Measurements from ENCODE around the gene ARMH3. TPM values are rescaled to one million over a fixed set of nuclear protein-coding genes. Genes with fewer than 3 reads are reported as not detected.
A peak's percentile ranks its signal among the peaks of the same experiment; 100 is the strongest.

ARMH3 gene
- total and polyA plus RNA-seq, 8 donors, result 3.5 to 29.0 (median 17.2) TPM

DNA sequence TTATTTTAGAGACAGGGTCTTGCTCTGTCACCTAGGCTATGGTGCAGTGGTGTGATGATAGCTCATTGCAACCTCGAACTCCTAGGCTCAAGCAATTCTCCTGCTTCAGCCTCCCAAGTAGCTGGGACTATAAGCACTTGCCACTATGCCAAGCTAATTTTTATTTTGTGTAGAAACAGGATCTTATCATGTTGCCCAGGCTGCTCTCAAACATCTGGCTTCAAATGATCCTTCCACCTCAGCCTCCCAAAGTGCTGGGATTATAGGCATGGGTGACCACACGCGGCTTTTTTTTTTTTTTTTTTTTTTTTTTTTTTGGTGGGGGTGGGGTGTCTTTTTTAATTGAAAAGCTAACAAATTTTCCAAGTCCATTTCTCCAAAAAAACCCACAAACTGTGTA, 27.6 kb upstream of the ARMH3 start:
- H3K27me3 ChIP-seq, result no peaks in the 10 kb centered on the region
- H3K36me3 ChIP-seq, result no peaks in the 10 kb centered on the region
- H3K4me1 ChIP-seq, result no peaks in the 10 kb centered on the region
- WGBS, 5 donors, result 87 to 99% (median 93%) methylated on average over 3 of the region's 3 CpGs
- intact Hi-C loops (cut with DNase I; ENCODE audit: low total_unique reads), result no loop called here
- no peak overlapping the region for H3K4me3 ChIP-seq
- DNase-seq, result no peak
- H3K27ac ChIP-seq, result no peak overlapping the region
- no peaks in the 10 kb centered on the region for H3K9me3 ChIP-seq
- TF ChIP-seq POLR2AphosphoS5 (IDR thresholded peaks at IDR 0.05) (no peak), POLR2A (IDR thresholded peaks at IDR 0.05) (no peak), CTCF (IDR thresholded peaks at IDR 0.05) (no peak), EP300 (IDR thresholded peaks at IDR 0.05) (no peak)

DNA sequence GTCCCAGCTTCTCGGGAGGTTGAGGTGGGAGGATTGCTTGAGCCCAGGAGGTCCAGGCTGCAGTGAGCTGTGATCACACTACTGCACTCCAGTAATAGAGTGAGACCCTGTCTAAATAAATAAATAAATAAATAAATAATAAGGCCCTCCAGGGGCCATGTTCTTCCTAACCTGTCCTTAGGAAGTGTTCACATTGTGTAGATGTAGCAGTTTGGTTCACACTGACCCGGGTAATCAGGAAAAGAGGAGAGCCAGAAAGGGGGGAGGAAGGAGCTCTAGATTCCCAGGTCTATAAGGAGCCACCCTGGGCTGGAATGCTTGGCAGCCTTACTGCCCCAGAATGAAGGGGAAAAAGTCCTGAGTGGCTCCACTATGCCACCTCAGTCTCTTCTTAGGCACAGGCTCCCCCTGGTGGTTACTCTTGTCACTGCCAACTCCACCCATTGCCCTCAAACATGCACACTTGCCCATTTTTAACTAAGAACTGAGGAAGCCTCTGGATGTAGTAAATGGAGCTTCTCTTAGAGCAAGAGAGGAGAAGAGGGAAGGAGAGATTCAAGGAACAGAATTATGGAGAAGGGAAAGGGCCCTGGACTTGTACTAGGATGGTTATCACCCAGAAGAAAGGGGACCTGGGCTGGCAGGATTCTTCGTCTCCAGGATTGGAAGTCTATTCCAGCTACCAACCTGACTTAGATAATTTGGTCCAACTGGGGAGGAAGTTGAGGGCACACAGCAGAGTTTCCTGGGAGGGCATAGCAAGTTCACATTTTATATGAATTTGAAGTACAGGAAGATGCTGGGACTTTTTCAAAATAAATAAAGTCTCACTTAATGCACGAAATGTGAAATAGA, 16.9 kb upstream of the ARMH3 start:
- Histone ChIP-seq H3K27ac (no peak overlapping the region), H3K27me3 (no peaks in the 10 kb centered on the region), H3K4me1 (peaks cover 7 to 25% (median 14%) of the 10 kb centered on the region in 4 donors), H3K36me3 (peaks cover 0 to 25% (median 13%) of the 10 kb centered on the region in 4 donors), H3K9me3 (no peaks in the 10 kb centered on the region), H3K4me3 (no peak overlapping the region)
- TF ChIP-seq POLR2AphosphoS5 (IDR thresholded peaks at IDR 0.05), result peak in 1 of 3 donors; percentile 53
- TF ChIP-seq POLR2A (IDR thresholded peaks at IDR 0.05), result no peak
- TF ChIP-seq CTCF (IDR thresholded peaks at IDR 0.05), result peak in 5 of 7 experiments; percentile 83 to 94 (median 91)
- no peak for TF ChIP-seq EP300 (IDR thresholded peaks at IDR 0.05)
- DNase-seq, result peak; percentile 89
- intact Hi-C loops (cut with DNase I; ENCODE audit: low total_unique reads), result no loop called here
- WGBS, 5 donors, result 67 to 80% (median 72%) methylated on average over 4 of the region's 4 CpGs

DNA sequence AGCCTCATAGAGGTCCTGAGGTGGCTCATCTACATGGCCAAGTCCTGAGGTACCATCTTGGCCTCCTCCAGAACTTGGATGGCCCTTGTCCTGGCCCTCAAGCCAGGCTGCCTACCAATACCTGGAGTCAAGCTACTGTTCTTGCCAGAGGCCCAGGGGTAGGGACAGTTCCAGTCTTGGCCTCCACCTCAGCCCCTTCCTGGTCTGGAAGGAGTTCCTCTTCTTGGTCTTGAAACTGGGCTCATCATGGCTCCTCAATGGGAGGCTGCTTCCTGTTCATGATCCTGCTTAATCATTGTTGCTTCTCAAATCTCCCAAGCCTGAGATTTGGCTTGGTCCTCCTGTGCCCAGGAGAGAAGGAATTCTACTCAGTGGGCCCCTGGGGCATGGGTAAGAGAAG, 13.1 kb upstream of the ARMH3 start:
- intact Hi-C loops (cut with DNase I; ENCODE audit: low total_unique reads), result no loop called here
- Histone ChIP-seq H3K4me3 (no peak overlapping the region), H3K36me3 (peaks cover 0 to 37% (median 25%) of the 10 kb centered on the region in 4 donors), H3K27ac (peak overlapping the region in 1 of 5 donors; percentile 49), H3K9me3 (no peaks in the 10 kb centered on the region), H3K27me3 (no peaks in the 10 kb centered on the region), H3K4me1 (peaks cover 29 to 55% (median 43%) of the 10 kb centered on the region in 4 donors)
- DNase-seq, result no peak
- TF ChIP-seq CTCF (IDR thresholded peaks at IDR 0.05), result no peak
- no peak for TF ChIP-seq POLR2A (IDR thresholded peaks at IDR 0.05)
- no peak for TF ChIP-seq EP300 (IDR thresholded peaks at IDR 0.05)
- no peak for TF ChIP-seq POLR2AphosphoS5 (IDR thresholded peaks at IDR 0.05)

GRCh38 chr10:102068216-102068615, 12.2 kb upstream of the ARMH3 start:
- WGBS, 5 donors, result 29 to 50% (median 43%) methylated on average over 1 of the region's 1 CpG
- H3K9me3 ChIP-seq, result no peaks in the 10 kb centered on the region
- TF ChIP-seq POLR2AphosphoS5 (IDR thresholded peaks at IDR 0.05), result no peak
- no peak for TF ChIP-seq POLR2A (IDR thresholded peaks at IDR 0.05)
- no peak for TF ChIP-seq CTCF (IDR thresholded peaks at IDR 0.05)
- TF ChIP-seq EP300 (IDR thresholded peaks at IDR 0.05), result no peak
- peaks cover 29 to 55% (median 43%) of the 10 kb centered on the region in 4 donors for H3K4me1 ChIP-seq
- DNase-seq, result peak; percentile 35 to 50
- no peak overlapping the region for H3K27ac ChIP-seq
- H3K36me3 ChIP-seq, result peaks cover 0 to 37% (median 25%) of the 10 kb centered on the region in 4 donors
- intact Hi-C loops (cut with DNase I; ENCODE audit: low total_unique reads), result no loop called here
- H3K27me3 ChIP-seq, result no peaks in the 10 kb centered on the region
- H3K4me3 ChIP-seq, result no peak overlapping the region

All from stomach (tissue), 9 donors.